Activated CD4-positive, alpha-beta memory T cell treated with anti-CD3 and anti-CD28 coated beads for 36 hours (primary cell): ENCODE results near the gene LMLN. TPM values are rescaled to one million over a fixed set of nuclear protein-coding genes. Genes with fewer than 3 reads are reported as not detected.

ENCODE experiments used
- CTCF ChIA-PET: fragments of 350-600 bp; sonication (Branson Sonifier 250); formaldehyde crosslinking; loops from one replicate; lab custom pipeline; 2021; ENCODE audit warnings: antibody characterized with exemption, inconsistent platforms; lab: Charles Lee
- POLR2A ChIA-PET: fragments of 350-600 bp; sonication (Branson Sonifier 250); formaldehyde crosslinking; loops from one replicate; lab custom pipeline; 2021; ENCODE audit warnings: antibody characterized with exemption; lab: Charles Lee
- DNase-seq: peaks from one replicate; pipeline ENCODE4 v3.0.0-alpha.2; 2020
- H3K27ac Mint-ChIP-seq: one replicate; pipeline ENCODE4 v1.8.0; 2021; ENCODE audit warnings: mixed read lengths
- H3K27me3 Mint-ChIP-seq: one replicate; pipeline ENCODE4 v1.8.0; 2021; ENCODE audit warnings: mixed read lengths
- H3K36me3 Mint-ChIP-seq: one replicate; pipeline ENCODE4 v1.8.0; 2021; ENCODE audit warnings: mixed read lengths
- H3K4me1 Mint-ChIP-seq: one replicate; pipeline ENCODE4 v1.8.0; 2021; ENCODE audit warnings: low read depth, mixed read lengths
- H3K4me3 Mint-ChIP-seq: one replicate; pipeline ENCODE4 v1.8.0; 2021; ENCODE audit warnings: mild to moderate bottlenecking, mixed read lengths
- H3K9me3 Mint-ChIP-seq: one replicate; pipeline ENCODE4 v1.8.0; 2021; ENCODE audit warnings: mixed read lengths
- intact Hi-C: fragments of 100-400 bp; cut with micrococcal nuclease; formaldehyde crosslinking; loops from one replicate; pipeline ENCODE4 v1.15.1; 2023
- total RNA-seq, 2 experiments: library from RNA; stranded (reverse); gene quantifications; one replicate each; pipeline ENCODE4 v1.2.3, GENCODE V29; 2021

The LMLN gene
- total RNA-seq, 2 experiments from 2014 or later = 3.6 to 3.8 TPM

DNA sequence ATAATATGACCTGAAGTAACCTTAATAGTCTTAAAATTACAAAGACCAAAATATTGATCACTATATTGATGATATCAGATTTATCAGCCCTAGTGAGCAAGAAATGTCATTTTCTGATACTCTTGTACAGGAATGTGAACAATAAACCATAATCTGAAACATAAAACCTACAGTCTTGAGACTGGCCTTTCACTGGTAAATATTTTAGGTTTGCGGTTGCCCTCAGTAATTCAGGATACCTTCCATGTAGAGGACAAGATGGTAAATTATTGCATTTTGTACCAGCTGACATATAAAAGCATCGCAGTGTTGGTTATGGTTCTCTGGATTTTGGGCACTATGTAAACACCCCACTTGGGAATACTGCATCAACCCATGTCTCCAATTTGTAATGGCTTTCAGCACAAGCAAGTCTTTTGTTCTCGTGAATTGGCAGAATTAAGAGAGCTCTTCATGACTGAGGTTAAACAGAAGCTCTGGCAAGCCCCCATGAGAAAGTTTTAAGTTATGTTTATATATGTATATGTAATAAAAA is 128.5 kb downstream of the LMLN start:
- H3K9me3 Mint-ChIP-seq = no peaks in the 10 kb centered on the region
- no peak for DNase-seq
- intact Hi-C loops = no loop called here
- H3K27me3 Mint-ChIP-seq = peaks cover 59% of the 10 kb centered on the region
- H3K4me1 Mint-ChIP-seq = no peaks in the 10 kb centered on the region
- H3K4me3 Mint-ChIP-seq = no peak overlapping the region
- no peak overlapping the region for H3K27ac Mint-ChIP-seq
- POLR2A ChIA-PET = no interaction called here
- CTCF ChIA-PET = interaction anchor here (0.9 kb wide), 1 partner anchor 38 kb away, joined by 4 read pairs; no protein-coding TSS in a partner anchor
- H3K36me3 Mint-ChIP-seq = no peaks in the 10 kb centered on the region

DNA sequence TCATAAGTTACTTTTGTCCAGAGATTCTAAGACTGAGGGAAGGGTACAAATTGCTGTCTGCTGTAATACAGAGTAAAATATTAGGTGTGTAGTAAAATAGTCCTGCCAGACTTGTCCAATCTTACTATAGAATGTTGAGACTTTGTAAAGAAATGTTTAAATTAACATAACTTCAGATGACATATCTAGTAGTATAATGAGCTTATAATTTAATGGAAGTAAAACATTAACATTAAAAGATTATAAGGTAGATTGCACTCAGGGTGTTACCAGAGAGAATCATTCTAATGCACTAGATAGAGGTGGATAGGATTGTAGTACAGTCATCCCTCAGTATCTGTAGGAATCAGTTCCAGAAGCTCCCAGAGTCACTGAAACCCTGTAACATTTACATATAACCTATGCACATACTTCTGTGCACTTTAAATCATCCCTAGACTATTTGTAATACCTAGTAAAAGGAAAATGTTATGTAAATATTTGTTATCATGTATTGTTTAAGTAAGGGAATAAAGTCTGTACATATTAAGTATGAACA is 130.8 kb downstream of the LMLN start:
- no peaks in the 10 kb centered on the region for H3K36me3 Mint-ChIP-seq
- H3K4me1 Mint-ChIP-seq = no peaks in the 10 kb centered on the region
- peaks cover 52% of the 10 kb centered on the region for H3K27me3 Mint-ChIP-seq
- H3K27ac Mint-ChIP-seq = no peak overlapping the region
- intact Hi-C loops = no loop called here
- no peak for DNase-seq
- ChIA-PET POLR2A (no interaction called here), CTCF (interaction anchor here (0.8 to 2.5 kb wide), 4 partner anchors 10 to 185 kb away, joined by 3 to 9 read pairs (median 4); no protein-coding TSS in a partner anchor)
- peaks cover under 1% of the 10 kb centered on the region for H3K9me3 Mint-ChIP-seq
- H3K4me3 Mint-ChIP-seq = no peak overlapping the region

DNA sequence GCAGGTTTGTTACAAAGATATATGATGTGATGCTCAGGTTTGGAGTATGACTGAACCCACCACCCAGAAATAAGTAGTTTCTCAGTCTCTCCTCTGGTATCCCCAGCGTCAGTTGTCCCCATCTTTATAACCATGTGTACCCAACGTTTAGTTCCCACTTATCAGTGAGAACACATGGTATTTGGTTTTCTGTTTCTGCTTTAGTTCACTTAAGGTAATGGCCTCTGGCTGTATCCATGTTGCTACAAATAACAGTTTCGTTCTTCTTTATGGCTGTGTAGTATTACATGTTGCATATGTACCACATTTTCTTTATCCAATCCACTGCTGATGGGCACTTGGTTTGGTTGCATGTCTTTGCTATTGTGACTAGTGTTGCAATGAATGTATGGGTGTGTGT is 132.3 kb downstream of the LMLN start:
- POLR2A ChIA-PET = no interaction called here
- intact Hi-C loops = no loop called here

DNA sequence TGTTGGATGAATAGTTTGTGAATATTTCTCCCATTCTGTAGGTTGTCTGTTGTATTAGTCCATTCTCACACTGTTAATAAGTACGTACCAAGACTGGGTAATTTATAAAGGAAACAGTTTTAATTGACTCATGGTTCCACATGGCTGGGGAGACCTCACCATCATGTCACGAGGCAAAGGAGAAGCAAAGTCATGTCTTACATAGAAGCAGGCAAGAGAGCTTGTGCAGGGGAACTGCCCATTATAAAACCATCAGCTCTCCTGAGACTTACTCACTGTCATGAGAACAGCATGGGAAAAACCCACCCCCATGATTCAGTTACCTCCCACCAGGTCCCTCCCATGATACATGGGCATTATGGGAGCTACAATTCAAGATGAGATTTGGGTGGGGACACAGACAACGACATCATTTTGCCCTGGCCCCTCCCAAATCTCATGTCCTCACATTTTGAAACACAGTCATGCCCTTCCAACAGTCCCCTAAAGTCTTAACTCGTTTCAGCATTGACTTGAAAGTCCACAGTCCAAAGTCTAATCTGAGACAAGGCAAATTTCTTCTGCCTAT is 133.2 kb downstream of the LMLN start:
- Mint-ChIP-seq H3K27ac (no peak overlapping the region), H3K36me3 (no peaks in the 10 kb centered on the region), H3K4me1 (no peaks in the 10 kb centered on the region), H3K9me3 (peaks cover 13% of the 10 kb centered on the region), H3K4me3 (no peak overlapping the region), H3K27me3 (peaks cover 36% of the 10 kb centered on the region)
- POLR2A ChIA-PET = no interaction called here
- intact Hi-C loops = no loop called here
- CTCF ChIA-PET = no interaction called here
- DNase-seq = no peak

More for the DNA sequence above, 132.3 kb downstream of the LMLN start:
- DNase-seq = no peak
- Mint-ChIP-seq H3K27ac (no peak overlapping the region), H3K27me3 (peaks cover 44% of the 10 kb centered on the region), H3K36me3 (no peaks in the 10 kb centered on the region), H3K4me3 (no peak overlapping the region), H3K4me1 (no peaks in the 10 kb centered on the region), H3K9me3 (peaks cover 11% of the 10 kb centered on the region)
- CTCF ChIA-PET = interaction anchor here (2.5 kb wide), 1 partner anchor 12 kb away, joined by 9 read pairs; no protein-coding TSS in a partner anchor

Other genes with a start within 250 kb of the LMLN start
- gene RUBCN, start 223.3 kb upstream of the LMLN start, total RNA-seq = 10 to 100 TPM; 32.9 to 33.3 TPM
- 10 to 100 TPM; 35.5 to 39.9 TPM for gene FYTTD1, start 210.3 kb upstream of the LMLN start, total RNA-seq
- 10 to 100 TPM; 50.1 to 51.1 TPM for gene LRCH3, start 169.0 kb upstream of the LMLN start, total RNA-seq
- gene RPL35A, start 10.0 kb upstream of the LMLN start, total RNA-seq = 1,000 to 10,000 TPM; 1,575 to 1,587 TPM